Measurements from ENCODE around the gene ACOT4.
"Not testable (repeated sequence)": the region's sequence is repeated elsewhere in the genome, so short reads cannot be mapped to it uniquely, and the experiment has no call there.

Gene ACOT4

GRCh38 chr14:73630009-73630780 is 38.5 kb downstream of the ACOT4 start:
- H3K27ac ChIP-seq: no peak overlapping the region
- TF ChIP-seq ZFX (IDR thresholded peaks at IDR 0.05) (no peak), CTCF (conservative IDR thresholded peaks at IDR 0.05) (no peak)

- peak; percentile 91 for TF ChIP-seq CTCF (conservative IDR thresholded peaks at IDR 0.05)
- TF ChIP-seq ZFX (IDR thresholded peaks at IDR 0.05): no peak
Observed at GRCh38 chr14:73633116-73634010, 41.7 kb downstream of the ACOT4 start.

GRCh38 chr14:73634011-73634833 is 42.5 kb downstream of the ACOT4 start:
- no peak overlapping the region for H3K27ac ChIP-seq

More at GRCh38 chr14:73633116-73634010, 41.7 kb downstream of the ACOT4 start:
- H3K27ac ChIP-seq: no peak overlapping the region

GRCh38 chr14:73636355-73636754 is 44.7 kb downstream of the ACOT4 start:
- not testable (repeated sequence) for H3K27ac ChIP-seq

More at GRCh38 chr14:73634011-73634833, 42.5 kb downstream of the ACOT4 start:
- no peak for TF ChIP-seq CTCF (conservative IDR thresholded peaks at IDR 0.05)
- no peak for TF ChIP-seq ZFX (IDR thresholded peaks at IDR 0.05)

GRCh38 chr14:73637830-73638229 is 46.2 kb downstream of the ACOT4 start:
- H3K27ac ChIP-seq: no peak overlapping the region
- TF ChIP-seq CTCF (conservative IDR thresholded peaks at IDR 0.05) (no peak), ZFX (IDR thresholded peaks at IDR 0.05) (no peak)

- no peak overlapping the region for H3K27ac ChIP-seq
- TF ChIP-seq ZFX (IDR thresholded peaks at IDR 0.05) (no peak), CTCF (conservative IDR thresholded peaks at IDR 0.05) (no peak)
Observed at GRCh38 chr14:73640796-73641365, 49.2 kb downstream of the ACOT4 start.
